ENCODE data around the gene PAX9. TPM values are rescaled to one million over a fixed set of nuclear protein-coding genes. Genes with fewer than 3 reads are reported as not detected.

The PAX9 gene
- total RNA-seq, 2 experiments from 2014 or later: not detected

GRCh38 chr14:36646664-36647416, 14.8 kb upstream of the PAX9 start:
- H3K36me3 Mint-ChIP-seq (ENCODE audit: low read depth): no peaks in the 10 kb centered on the region
- TF ChIP-seq, protein P1, sequence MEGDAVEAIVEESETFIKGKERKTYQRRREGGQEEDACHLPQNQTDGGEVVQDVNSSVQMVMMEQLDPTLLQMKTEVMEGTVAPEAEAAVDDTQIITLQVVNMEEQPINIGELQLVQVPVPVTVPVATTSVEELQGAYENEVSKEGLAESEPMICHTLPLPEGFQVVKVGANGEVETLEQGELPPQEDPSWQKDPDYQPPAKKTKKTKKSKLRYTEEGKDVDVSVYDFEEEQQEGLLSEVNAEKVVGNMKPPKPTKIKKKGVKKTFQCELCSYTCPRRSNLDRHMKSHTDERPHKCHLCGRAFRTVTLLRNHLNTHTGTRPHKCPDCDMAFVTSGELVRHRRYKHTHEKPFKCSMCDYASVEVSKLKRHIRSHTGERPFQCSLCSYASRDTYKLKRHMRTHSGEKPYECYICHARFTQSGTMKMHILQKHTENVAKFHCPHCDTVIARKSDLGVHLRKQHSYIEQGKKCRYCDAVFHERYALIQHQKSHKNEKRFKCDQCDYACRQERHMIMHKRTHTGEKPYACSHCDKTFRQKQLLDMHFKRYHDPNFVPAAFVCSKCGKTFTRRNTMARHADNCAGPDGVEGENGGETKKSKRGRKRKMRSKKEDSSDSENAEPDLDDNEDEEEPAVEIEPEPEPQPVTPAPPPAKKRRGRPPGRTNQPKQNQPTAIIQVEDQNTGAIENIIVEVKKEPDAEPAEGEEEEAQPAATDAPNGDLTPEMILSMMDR (IDR thresholded peaks at IDR 0.05): no peak
- H3K4me3 Mint-ChIP-seq: no peak overlapping the region
- ChIA-PET CTCF (interaction anchor here (0.9 to 1.5 kb wide), 3 partner anchors 9 to 11 kb away, joined by 3 to 5 read pairs (median 3); no protein-coding TSS in a partner anchor), POLR2A (no interaction called here)
- ATAC-seq (no peak), DNase-seq (no peak)
- H3K27me3 Mint-ChIP-seq: peaks cover 52% of the 10 kb centered on the region
- no peak overlapping the region for H3K27ac Mint-ChIP-seq
- H3K4me1 Mint-ChIP-seq (ENCODE audit: low read depth): no peaks in the 10 kb centered on the region
- intact Hi-C loops (cut with micrococcal nuclease): no loop called here
- H3K9me3 Mint-ChIP-seq: no peaks in the 10 kb centered on the region

GRCh38 chr14:36647417-36647823, 14.2 kb upstream of the PAX9 start:
- ChIA-PET CTCF (interaction anchor here (0.9 to 1.5 kb wide), 4 partner anchors 8 to 124 kb away, joined by 3 to 5 read pairs (median 4); no protein-coding TSS in a partner anchor), POLR2A (no interaction called here)
- intact Hi-C loops (cut with micrococcal nuclease): no loop called here
- no peak overlapping the region for H3K4me3 Mint-ChIP-seq
- H3K4me1 Mint-ChIP-seq (ENCODE audit: low read depth): no peaks in the 10 kb centered on the region
- DNase-seq: no peak
- no peaks in the 10 kb centered on the region for H3K9me3 Mint-ChIP-seq
- ATAC-seq: no peak
- H3K36me3 Mint-ChIP-seq (ENCODE audit: low read depth): no peaks in the 10 kb centered on the region
- TF ChIP-seq, protein P1 (IDR thresholded peaks at IDR 0.05): no peak
- peaks cover 47% of the 10 kb centered on the region for H3K27me3 Mint-ChIP-seq
- H3K27ac Mint-ChIP-seq: no peak overlapping the region

- ChIA-PET POLR2A (no interaction called here), CTCF (interaction anchor here (0.9 to 1.5 kb wide), 4 partner anchors 8 to 294 kb away, joined by 3 to 5 read pairs (median 4); no protein-coding TSS in a partner anchor)
- peaks cover 54% of the 10 kb centered on the region for H3K27me3 Mint-ChIP-seq
- ATAC-seq: no peak
- DNase-seq: no peak
- H3K27ac Mint-ChIP-seq: no peak overlapping the region
- TF ChIP-seq, protein P1 (IDR thresholded peaks at IDR 0.05): no peak
- H3K4me3 Mint-ChIP-seq: no peak overlapping the region
- no peaks in the 10 kb centered on the region for H3K36me3 Mint-ChIP-seq (ENCODE audit: low read depth)
- intact Hi-C loops (cut with micrococcal nuclease): no loop called here
- no peaks in the 10 kb centered on the region for H3K4me1 Mint-ChIP-seq (ENCODE audit: low read depth)
- H3K9me3 Mint-ChIP-seq: no peaks in the 10 kb centered on the region
Observed at GRCh38 chr14:36647824-36648753, 13.6 kb upstream of the PAX9 start.

GRCh38 chr14:36649872-36650650, 11.6 kb upstream of the PAX9 start:
- H3K36me3 Mint-ChIP-seq (ENCODE audit: low read depth): no peaks in the 10 kb centered on the region
- TF ChIP-seq, protein P1 (IDR thresholded peaks at IDR 0.05): no peak
- peaks cover under 1% of the 10 kb centered on the region for H3K4me1 Mint-ChIP-seq (ENCODE audit: low read depth)
- no peak overlapping the region for H3K4me3 Mint-ChIP-seq
- ChIA-PET CTCF (interaction anchor here (1.1 kb wide), 1 partner anchor 10 kb away, joined by 3 read pairs; no protein-coding TSS in a partner anchor), POLR2A (no interaction called here)
- H3K9me3 Mint-ChIP-seq: no peaks in the 10 kb centered on the region
- no peak for DNase-seq
- intact Hi-C loops (cut with micrococcal nuclease): loop anchor here (10.0 kb wide), 2 partner anchors 295 to 945 kb away; partner anchors contain the start of genes FOXA1 and TTC6
- H3K27ac Mint-ChIP-seq: no peak overlapping the region
- ATAC-seq: no peak
- peaks cover 70% of the 10 kb centered on the region for H3K27me3 Mint-ChIP-seq

All from activated CD8-positive, alpha-beta T cell treated with anti-CD3 and anti-CD28 coated beads for 36 hours (primary cell).